ENCODE measurements around the gene PDZD2. TPM values are rescaled to one million over a fixed set of nuclear protein-coding genes. Genes with fewer than 3 reads are reported as not detected.

PDZD2 gene
- total and polyA plus RNA-seq, 2 donors (not counting 3 experiments of a cell fraction or from before 2014, with no cell fraction given), result 0.66 to 6.9 TPM

DNA sequence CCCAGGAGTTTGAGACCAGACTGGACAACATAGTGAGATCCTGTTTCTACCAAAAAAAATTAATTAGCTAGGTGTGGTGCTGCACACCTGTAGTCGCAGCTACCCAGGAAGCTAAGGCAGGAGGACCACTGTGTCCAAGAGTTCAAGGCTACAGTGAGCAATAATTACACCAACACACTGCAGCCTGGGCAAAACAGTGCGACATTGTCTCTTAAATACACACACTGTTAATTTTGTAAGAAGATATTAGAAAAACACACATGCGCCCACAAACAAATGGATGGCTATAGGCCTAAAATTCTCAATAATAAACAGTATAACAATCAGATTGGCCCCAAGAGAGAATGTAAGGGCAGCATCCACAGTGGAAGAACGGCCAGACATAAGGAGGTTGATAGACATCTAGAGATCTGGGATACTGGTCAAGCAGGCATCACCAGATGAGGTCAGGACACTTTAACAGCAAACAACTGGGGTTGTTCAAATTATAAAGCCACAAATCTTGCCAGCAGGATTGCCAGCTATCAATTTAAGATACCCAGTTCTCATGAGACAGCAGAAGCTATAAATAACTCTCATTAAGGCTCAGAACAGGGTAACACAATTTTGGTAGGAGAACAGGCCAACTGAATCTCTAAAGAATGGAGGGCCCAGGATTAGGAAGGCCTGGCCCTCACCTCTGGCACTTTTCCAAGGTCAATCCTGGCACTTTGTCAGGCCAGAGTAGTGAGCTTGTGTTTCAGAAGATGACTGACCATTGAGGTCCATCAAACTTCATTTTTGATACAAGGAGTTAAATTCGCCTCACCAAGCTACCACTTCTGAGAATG is 505.7 kb downstream of the PDZD2 start:
- no TSS peak for BruUV-seq (replicated peaks)
- no peaks in the 10 kb centered on the region for H3K9me1 ChIP-seq (replicated peaks; ENCODE audit: control insufficient read depth, extremely low read depth, insufficient read depth, low read length)
- H3K4me3 ChIP-seq (replicated peaks in 1 of 3; ENCODE audit: insufficient read depth in 1 of 3, low read depth in 1 of 3, low read length in 3 of 3), result no peak overlapping the region
- ChIA-PET POLR2A (no interaction called here), CTCF (interaction anchor here (1.1 kb wide), 2 partner anchors 8 to 88 kb away, joined by 3 read pairs; no protein-coding TSS in a partner anchor)
- no peak overlapping the region for H3K9ac ChIP-seq (replicated peaks; ENCODE audit: extremely low read depth, insufficient read depth, low read length)
- dilution Hi-C loops (cut with MboI; ENCODE audit: extremely low pct_ligation_motif_present, low sequenced_read_pairs), result no loop called here
- no peak overlapping the region for H3K27ac ChIP-seq (ENCODE audit: insufficient read depth, low read depth, low read length)
- H3K9me3 ChIP-seq (replicated peaks; ENCODE audit: control insufficient read depth, insufficient read depth, low read length), result no peaks in the 10 kb centered on the region
- intact Hi-C loops (cut with micrococcal nuclease), result no loop called here
- no peak for TF ChIP-seq FOS (IDR thresholded peaks at IDR 0.05; ENCODE audit: borderline replicate concordance, insufficient read depth, low read length)
- no peak for TF ChIP-seq JUN (IDR thresholded peaks at IDR 0.05; ENCODE audit: borderline replicate concordance, insufficient read depth, insufficient read length, low read depth)
- TF ChIP-seq MYC (IDR thresholded peaks at IDR 0.05; ENCODE audit: low read depth, low read length), result no peak
- TF ChIP-seq MAX (IDR thresholded peaks at IDR 0.05; ENCODE audit: insufficient read depth, insufficient read length), result no peak
- TF ChIP-seq CTCF (IDR thresholded peaks at IDR 0.05; ENCODE audit: extremely low read depth in 1 of 2, insufficient read depth in 1 of 2, low read depth in 1 of 2, low read length in 2 of 2), result no peak
- no peak for TF ChIP-seq GATA2 (IDR thresholded peaks at IDR 0.05; ENCODE audit: insufficient read depth, insufficient read length, low read depth, low read length)
- TF ChIP-seq POLR2A (IDR thresholded peaks at IDR 0.05; ENCODE audit: low read depth, low read length), result no peak
- TF ChIP-seq POLR2AphosphoS5 (IDR thresholded peaks at IDR 0.05; ENCODE audit: insufficient read depth, low read depth, low read length), result no peak
- no peak for TF ChIP-seq EZH2 (IDR thresholded peaks at IDR 0.05; ENCODE audit: borderline replicate concordance, low read depth, low read length, severe bottlenecking)
- H3K4me1 ChIP-seq (ENCODE audit: control insufficient read depth, extremely low read depth, insufficient read depth, low read length), result no peaks in the 10 kb centered on the region
- H3K79me2 ChIP-seq (ENCODE audit: control insufficient read depth, insufficient read depth, low read length), result peaks cover 75% of the 10 kb centered on the region
- peaks cover 19% of the 10 kb centered on the region for H4K20me1 ChIP-seq (replicated peaks; ENCODE audit: control insufficient read depth, extremely low read depth, insufficient read depth, low read length)
- no peak overlapping the region for H3K4me2 ChIP-seq (ENCODE audit: insufficient read depth, low read length)
- H2AFZ ChIP-seq (ENCODE audit: low read depth, low read length), result no peak overlapping the region
- H3K36me3 ChIP-seq (ENCODE audit: control insufficient read depth in 2 of 2, extremely low read depth in 1 of 2, insufficient read depth in 2 of 2, low read length in 2 of 2), result no peaks in the 10 kb centered on the region
- no peak for DNase-seq (ENCODE audit: low read depth, low spot score)
- no peak for FAIRE-seq
- no peaks in the 10 kb centered on the region for H3K27me3 ChIP-seq (ENCODE audit: control insufficient read depth in 2 of 2, insufficient read depth in 2 of 2, low read length in 2 of 2)

Data from endothelial cell of umbilical vein (primary cell).